ENCODE results near the gene ACVR2B. TPM values are rescaled to one million over a fixed set of nuclear protein-coding genes. Genes with fewer than 3 reads are reported as not detected.

ACVR2B gene
- total RNA-seq, 2 donors from 2014 or later: 108 to 112 TPM

DNA sequence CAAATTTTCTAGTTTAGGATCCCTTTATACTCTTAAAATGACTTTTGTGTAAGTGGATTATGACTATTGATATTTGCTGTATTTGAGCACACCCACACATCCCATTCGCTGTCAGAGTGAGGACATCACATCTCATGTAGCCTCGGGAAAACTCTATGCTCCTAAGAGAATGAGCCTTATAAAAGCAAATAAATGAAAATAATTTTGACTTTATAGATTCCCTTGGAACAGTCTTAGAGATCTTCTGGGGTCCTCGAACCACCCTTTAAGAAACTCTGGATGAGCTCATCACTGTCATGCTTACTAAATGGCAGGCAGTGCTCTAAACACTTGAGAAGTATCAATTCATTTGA is 26.4 kb downstream of the ACVR2B start:
- Mint-ChIP-seq H3K9me3 (no peaks in the 10 kb centered on the region), H3K36me3 (ENCODE audit: low read depth) (peaks cover 60% of the 10 kb centered on the region), H3K4me1 (peaks cover 10% of the 10 kb centered on the region), H3K27ac (no peak overlapping the region), H3K4me3 (no peak overlapping the region), H3K27me3 (ENCODE audit: insufficient read depth) (no peaks in the 10 kb centered on the region)
- Histone ChIP-seq H3K9me3 (ENCODE audit: control insufficient read depth, low read length) (no peaks in the 10 kb centered on the region), H3K4me3 (ENCODE audit: low read length) (no peak overlapping the region), H3K36me3 (ENCODE audit: control insufficient read depth, insufficient read depth, low read length) (peaks cover 65% of the 10 kb centered on the region), H3K27me3 (ENCODE audit: control insufficient read depth, insufficient read depth, low read length, poor library complexity, severe bottlenecking) (no peaks in the 10 kb centered on the region), H3K27ac (ENCODE audit: low read depth, low read length) (no peak overlapping the region), H3K4me1 (ENCODE audit: control insufficient read depth, insufficient read depth, low read length) (no peaks in the 10 kb centered on the region), H3K9ac (ENCODE audit: extremely low read depth, low read length, poor library complexity, severe bottlenecking) (no peak overlapping the region)
- no peak for DNase-seq
- TF ChIP-seq, protein P1, sequence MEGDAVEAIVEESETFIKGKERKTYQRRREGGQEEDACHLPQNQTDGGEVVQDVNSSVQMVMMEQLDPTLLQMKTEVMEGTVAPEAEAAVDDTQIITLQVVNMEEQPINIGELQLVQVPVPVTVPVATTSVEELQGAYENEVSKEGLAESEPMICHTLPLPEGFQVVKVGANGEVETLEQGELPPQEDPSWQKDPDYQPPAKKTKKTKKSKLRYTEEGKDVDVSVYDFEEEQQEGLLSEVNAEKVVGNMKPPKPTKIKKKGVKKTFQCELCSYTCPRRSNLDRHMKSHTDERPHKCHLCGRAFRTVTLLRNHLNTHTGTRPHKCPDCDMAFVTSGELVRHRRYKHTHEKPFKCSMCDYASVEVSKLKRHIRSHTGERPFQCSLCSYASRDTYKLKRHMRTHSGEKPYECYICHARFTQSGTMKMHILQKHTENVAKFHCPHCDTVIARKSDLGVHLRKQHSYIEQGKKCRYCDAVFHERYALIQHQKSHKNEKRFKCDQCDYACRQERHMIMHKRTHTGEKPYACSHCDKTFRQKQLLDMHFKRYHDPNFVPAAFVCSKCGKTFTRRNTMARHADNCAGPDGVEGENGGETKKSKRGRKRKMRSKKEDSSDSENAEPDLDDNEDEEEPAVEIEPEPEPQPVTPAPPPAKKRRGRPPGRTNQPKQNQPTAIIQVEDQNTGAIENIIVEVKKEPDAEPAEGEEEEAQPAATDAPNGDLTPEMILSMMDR (conservative IDR thresholded peaks at IDR 0.05): peak; percentile 3
- WGBS, 2 experiments (ENCODE audit: insufficient coverage in 1 of 2, insufficient read length in 1 of 2): 85 to 90% methylated on average over 2 of the region's 3 CpGs

DNA sequence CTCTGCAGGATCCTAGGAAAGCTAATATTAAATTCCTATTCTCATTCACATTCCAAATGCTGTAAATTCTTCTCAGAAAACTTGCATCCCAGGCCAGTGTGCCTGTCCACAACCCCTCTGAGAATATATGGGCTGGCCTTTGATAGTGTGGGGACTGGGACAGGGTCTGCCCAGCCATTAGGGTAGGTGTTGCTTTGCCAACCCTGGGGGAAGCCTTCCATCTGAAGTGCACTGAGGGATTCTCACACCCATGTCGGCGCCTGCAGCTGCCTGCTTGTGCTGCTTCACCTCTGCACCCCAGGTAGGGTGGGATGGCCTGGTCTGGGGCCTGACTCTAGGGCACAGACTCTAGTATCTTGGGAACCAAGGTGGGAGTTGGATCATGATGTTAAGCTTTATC is 27.2 kb downstream of the ACVR2B start:
- peaks cover 6% of the 10 kb centered on the region for H3K4me1 Mint-ChIP-seq
- Histone ChIP-seq H3K9me3 (ENCODE audit: control insufficient read depth, low read length) (no peaks in the 10 kb centered on the region), H3K27me3 (ENCODE audit: control insufficient read depth, insufficient read depth, low read length, poor library complexity, severe bottlenecking) (no peaks in the 10 kb centered on the region), H3K4me3 (ENCODE audit: low read length) (no peak overlapping the region), H3K36me3 (ENCODE audit: control insufficient read depth, insufficient read depth, low read length) (peaks cover 70% of the 10 kb centered on the region), H3K27ac (ENCODE audit: low read depth, low read length) (no peak overlapping the region), H3K4me1 (ENCODE audit: control insufficient read depth, insufficient read depth, low read length) (no peaks in the 10 kb centered on the region), H3K9ac (ENCODE audit: extremely low read depth, low read length, poor library complexity, severe bottlenecking) (no peak overlapping the region)
- no peaks in the 10 kb centered on the region for H3K9me3 Mint-ChIP-seq
- DNase-seq: no peak
- H3K27me3 Mint-ChIP-seq (ENCODE audit: insufficient read depth): no peaks in the 10 kb centered on the region
- H3K4me3 Mint-ChIP-seq: no peak overlapping the region
- TF ChIP-seq, protein P1 (conservative IDR thresholded peaks at IDR 0.05): no peak
- peak overlapping the region; percentile 59 for H3K27ac Mint-ChIP-seq
- 90 to 94% methylated on average over 2 of the region's 2 CpGs for WGBS, 2 experiments (ENCODE audit: insufficient coverage in 1 of 2, insufficient read length in 1 of 2)
- peaks cover 65% of the 10 kb centered on the region for H3K36me3 Mint-ChIP-seq (ENCODE audit: low read depth)

DNA sequence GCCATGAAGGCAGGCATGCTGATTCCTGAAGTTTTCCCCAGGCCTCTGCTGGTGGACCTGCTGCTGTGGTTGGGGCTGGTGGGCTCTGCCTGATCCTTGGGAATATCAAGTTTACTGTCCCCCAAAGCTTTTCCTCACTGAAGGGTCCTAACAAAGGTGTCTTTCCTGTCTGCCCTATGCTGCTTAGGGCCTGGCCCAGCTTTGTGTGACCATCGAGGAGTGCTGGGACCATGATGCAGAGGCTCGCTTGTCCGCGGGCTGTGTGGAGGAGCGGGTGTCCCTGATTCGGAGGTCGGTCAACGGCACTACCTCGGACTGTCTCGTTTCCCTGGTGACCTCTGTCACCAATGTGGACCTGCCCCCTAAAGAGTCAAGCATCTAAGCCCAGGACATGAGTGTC is 29.3 kb downstream of the ACVR2B start:
- 91% methylated on average over 10 of the region's 10 CpGs for WGBS, 2 experiments (ENCODE audit: insufficient coverage in 1 of 2, insufficient read length in 1 of 2)
- Mint-ChIP-seq H3K9me3 (no peaks in the 10 kb centered on the region), H3K27ac (no peak overlapping the region)

More for the DNA sequence above, 29.3 kb downstream of the ACVR2B start:
- H3K27me3 ChIP-seq (ENCODE audit: control insufficient read depth, insufficient read depth, low read length, poor library complexity, severe bottlenecking): no peaks in the 10 kb centered on the region
- H3K27ac ChIP-seq (ENCODE audit: low read depth, low read length): no peak overlapping the region
- no peaks in the 10 kb centered on the region for H3K4me1 Mint-ChIP-seq
- no peak overlapping the region for H3K4me3 Mint-ChIP-seq
- no peak overlapping the region for H3K9ac ChIP-seq (ENCODE audit: extremely low read depth, low read length, poor library complexity, severe bottlenecking)
- H3K36me3 Mint-ChIP-seq (ENCODE audit: low read depth): peaks cover 79% of the 10 kb centered on the region
- H3K36me3 ChIP-seq (ENCODE audit: control insufficient read depth, insufficient read depth, low read length): peaks cover 72% of the 10 kb centered on the region
- no peak overlapping the region for H3K4me3 ChIP-seq (ENCODE audit: low read length)
- no peaks in the 10 kb centered on the region for H3K9me3 ChIP-seq (ENCODE audit: control insufficient read depth, low read length)
- H3K4me1 ChIP-seq (ENCODE audit: control insufficient read depth, insufficient read depth, low read length): no peaks in the 10 kb centered on the region
- TF ChIP-seq, protein P1 (conservative IDR thresholded peaks at IDR 0.05): no peak
- no peaks in the 10 kb centered on the region for H3K27me3 Mint-ChIP-seq (ENCODE audit: insufficient read depth)
- DNase-seq: no peak
